ENCODE measurements around the gene PLCH1.

GRCh38 chr3:155412904-155413303 lies 332.0 kb downstream of the PLCH1 start:
- TF ChIP-seq CTCF (IDR thresholded peaks at IDR 0.05) = no peak
- no peak for TF ChIP-seq EZH2 (IDR thresholded peaks at IDR 0.05; ENCODE audit: borderline replicate concordance, insufficient read depth, low read depth, low read length, poor library complexity, severe bottlenecking)

Measured in B cell (primary cell).